ENCODE measurements around the gene UBQLN4. TPM values are rescaled to one million over a fixed set of nuclear protein-coding genes. Genes with fewer than 3 reads are reported as not detected.

Gene UBQLN4
- total and polyA plus RNA-seq, 9 of the 15 experiments (the other 6 are each of a cell fraction or from before 2014, with no cell fraction given): 13.5 to 65.5 (median 37.0) TPM

- no peak for FAIRE-seq
- no peak overlapping the region for H3K27ac ChIP-seq (ENCODE audit: extremely low read depth, low read depth, low read length)
- POLR2A ChIA-PET: interaction anchor here (0.7 kb wide), 1 partner anchor 8 kb away, joined by 3 read pairs; no protein-coding TSS in a partner anchor
- no peaks in the 10 kb centered on the region for H3K27me3 ChIP-seq (ENCODE audit: control insufficient read depth in 2 of 2, insufficient read depth in 2 of 2, low read length in 2 of 2)
- H3K79me2 ChIP-seq (ENCODE audit: control insufficient read depth, insufficient read depth, low read length): peaks cover 15% of the 10 kb centered on the region
- H4K20me1 ChIP-seq (replicated peaks; ENCODE audit: control insufficient read depth, insufficient read depth, low read length): no peaks in the 10 kb centered on the region
- H3K36me3 ChIP-seq (ENCODE audit: control insufficient read depth, insufficient read depth, low read length): peaks cover 23% of the 10 kb centered on the region; the same call in 1 of the 3 replicates
- DNase-seq (ENCODE audit: extremely low read depth in 1 of 4, low spot score in 3 of 4): no peak
- no peak overlapping the region for H3K9ac ChIP-seq (ENCODE audit: insufficient read depth in 1 of 2, low read depth in 2 of 2, low read length in 2 of 2)
- H3K4me1 ChIP-seq (replicated peaks in 1 of 2; ENCODE audit: control insufficient read depth in 2 of 2, insufficient read depth in 2 of 2, low read length in 2 of 2): peaks cover 22 to 43% of the 10 kb centered on the region in 2 experiments
- H3K9me3 ChIP-seq (replicated peaks; ENCODE audit: control insufficient read depth, insufficient read depth, low read depth, low read length): no peaks in the 10 kb centered on the region
- CTCF ChIA-PET (ENCODE audit: low intra/inter-chr PET ratio): no interaction called here
- no peak overlapping the region for H2AFZ ChIP-seq (ENCODE audit: low read depth, low read length)
- H3K9me1 ChIP-seq (ENCODE audit: control insufficient read depth, insufficient read depth, low read length): peaks cover 2% of the 10 kb centered on the region
- in situ Hi-C loops (cut with MboI): no loop called here
- TF ChIP-seq PTRF (tag; IDR thresholded peaks at IDR 0.05) (no peak), TBL1XR1 (IDR thresholded peaks at IDR 0.05; ENCODE audit: low read length in 2 of 2) (no peak), PRDM10 (IDR thresholded peaks at IDR 0.05; ENCODE audit: partially characterized antibody) (peak; percentile 34), NCOA2 (IDR thresholded peaks at IDR 0.05; ENCODE audit: partially characterized antibody in 2 of 2) (no peak), RBM25 (IDR thresholded peaks at IDR 0.05; ENCODE audit: low read depth, low read length, severe bottlenecking) (peak; percentile 7), ZNF282 (CRISPR knock-in tag; IDR thresholded peaks at IDR 0.05) (no peak), CBX5 (IDR thresholded peaks at IDR 0.05; ENCODE audit: borderline replicate concordance, low read depth) (no peak), ZNF263 (CRISPR knock-in tag; IDR thresholded peaks at IDR 0.05; ENCODE audit: borderline replicate concordance) (peak; percentile 74; the same call in 1 of the 2 replicates)
- BruUV-seq (replicated peaks): no TSS peak
- H3K4me3 ChIP-seq: no peak overlapping the region
- no peak overlapping the region for H3K4me2 ChIP-seq (ENCODE audit: insufficient read depth, low read length)
- intact Hi-C loops (cut with micrococcal nuclease): loop anchor here (10.0 kb wide), 1 partner anchor 285 kb away; the partner anchor contains the start of gene RHBG
- no peak for ATAC-seq
- 88% methylated on average over 4 of the region's 5 CpGs for WGBS (ENCODE audit: insufficient coverage, low coverage, missing lambda C conversion rate)
Observed at GRCh38 chr1:156079762-156080161, 26.2 kb upstream of the UBQLN4 start.
